ENCODE results near the gene COG5. TPM values are rescaled to one million over a fixed set of nuclear protein-coding genes. Genes with fewer than 3 reads are reported as not detected.

COG5 gene
- total RNA-seq, 1 donor from 2014 or later: 40.8 TPM

DNA sequence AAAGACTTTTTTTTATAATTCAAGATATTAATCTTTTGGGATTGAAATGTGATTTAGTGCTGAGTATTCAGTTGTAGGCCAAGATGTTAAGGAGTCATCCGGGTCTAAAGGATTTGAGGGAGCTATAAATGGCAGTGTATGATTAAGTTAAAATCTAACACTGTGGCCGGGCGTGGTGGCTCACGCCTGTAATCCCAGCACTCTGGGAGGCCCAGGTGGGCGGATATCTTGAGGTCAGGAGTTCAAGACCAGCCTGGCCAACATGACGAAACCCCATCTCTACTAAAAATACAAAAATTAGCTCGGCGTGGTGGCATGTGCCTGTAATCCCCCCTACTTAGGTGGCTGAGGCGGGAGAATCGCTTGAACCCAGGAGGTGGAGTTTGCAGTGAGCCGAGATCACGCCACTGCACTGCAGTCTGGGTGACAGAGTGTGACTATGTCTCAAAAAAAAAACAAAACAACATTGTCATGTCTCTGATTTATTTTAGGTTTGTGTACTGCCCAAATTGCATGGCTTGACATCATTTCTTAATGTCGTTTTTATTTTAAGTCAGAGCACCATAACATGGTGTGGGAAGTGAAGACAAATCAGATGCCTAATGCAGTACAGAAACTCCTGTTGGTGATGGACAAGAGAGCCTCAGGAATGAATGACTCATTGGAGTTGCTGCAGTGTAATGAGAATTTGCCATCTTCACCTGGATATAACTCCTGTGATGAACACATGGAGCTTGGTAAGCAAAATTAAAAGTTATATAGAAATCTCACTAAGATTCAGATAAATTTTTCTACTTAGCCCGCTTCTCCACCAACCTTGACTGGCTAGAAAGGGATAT is 384.2 kb downstream of the COG5 start:
- no peak overlapping the region for H3K4me3 ChIP-seq
- no peaks in the 10 kb centered on the region for H3K9me3 ChIP-seq (replicated peaks)
- TF ChIP-seq, protein P1, sequence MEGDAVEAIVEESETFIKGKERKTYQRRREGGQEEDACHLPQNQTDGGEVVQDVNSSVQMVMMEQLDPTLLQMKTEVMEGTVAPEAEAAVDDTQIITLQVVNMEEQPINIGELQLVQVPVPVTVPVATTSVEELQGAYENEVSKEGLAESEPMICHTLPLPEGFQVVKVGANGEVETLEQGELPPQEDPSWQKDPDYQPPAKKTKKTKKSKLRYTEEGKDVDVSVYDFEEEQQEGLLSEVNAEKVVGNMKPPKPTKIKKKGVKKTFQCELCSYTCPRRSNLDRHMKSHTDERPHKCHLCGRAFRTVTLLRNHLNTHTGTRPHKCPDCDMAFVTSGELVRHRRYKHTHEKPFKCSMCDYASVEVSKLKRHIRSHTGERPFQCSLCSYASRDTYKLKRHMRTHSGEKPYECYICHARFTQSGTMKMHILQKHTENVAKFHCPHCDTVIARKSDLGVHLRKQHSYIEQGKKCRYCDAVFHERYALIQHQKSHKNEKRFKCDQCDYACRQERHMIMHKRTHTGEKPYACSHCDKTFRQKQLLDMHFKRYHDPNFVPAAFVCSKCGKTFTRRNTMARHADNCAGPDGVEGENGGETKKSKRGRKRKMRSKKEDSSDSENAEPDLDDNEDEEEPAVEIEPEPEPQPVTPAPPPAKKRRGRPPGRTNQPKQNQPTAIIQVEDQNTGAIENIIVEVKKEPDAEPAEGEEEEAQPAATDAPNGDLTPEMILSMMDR (IDR thresholded peaks at IDR 0.05; ENCODE audit: borderline replicate concordance): no peak
- DNase-seq: no peak
- peaks cover 88% of the 10 kb centered on the region for H3K4me1 ChIP-seq
- intact Hi-C loops (cut with micrococcal nuclease): no loop called here
- peaks cover 35% of the 10 kb centered on the region for H3K36me3 ChIP-seq
- no peaks in the 10 kb centered on the region for H3K27me3 ChIP-seq (ENCODE audit: low read depth)
- H3K27ac ChIP-seq (replicated peaks): no peak overlapping the region

DNA sequence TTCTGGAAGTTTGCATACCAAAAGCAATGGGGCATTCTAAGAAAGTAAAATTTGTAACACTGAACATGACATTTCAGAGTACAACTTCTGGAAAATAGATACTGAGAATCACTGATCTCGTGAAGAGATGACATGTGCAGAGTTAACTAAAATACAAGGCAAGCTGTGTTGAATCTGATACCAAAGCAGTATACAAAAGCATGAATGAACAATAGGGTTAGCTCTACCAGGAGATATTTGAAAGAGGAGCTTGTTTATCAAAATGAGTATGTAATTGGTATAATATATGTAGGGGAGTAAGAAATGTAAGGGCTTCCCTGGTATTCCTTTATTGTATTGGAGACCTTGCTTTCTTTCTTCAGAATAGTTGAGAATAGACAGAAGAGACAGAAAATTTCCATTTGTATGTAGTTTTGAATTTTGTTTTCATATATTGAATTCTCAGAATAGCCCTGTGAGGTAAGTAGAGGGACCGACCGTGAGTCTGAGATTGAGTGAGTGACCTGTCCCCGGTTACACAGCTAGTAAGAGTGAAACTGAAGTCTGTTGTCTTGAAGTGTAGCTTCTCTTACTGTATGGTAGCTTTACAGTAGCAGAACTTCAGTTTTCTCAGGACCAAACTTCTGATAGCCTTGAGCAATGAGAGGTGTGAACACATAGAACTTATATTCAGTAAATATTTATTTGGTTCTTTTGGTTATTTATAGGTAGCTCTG is 389.9 kb downstream of the COG5 start:
- no peak for DNase-seq
- no peaks in the 10 kb centered on the region for H3K9me3 ChIP-seq (replicated peaks)
- no peak overlapping the region for H3K27ac ChIP-seq (replicated peaks)
- no peaks in the 10 kb centered on the region for H3K27me3 ChIP-seq (ENCODE audit: low read depth)
- no peaks in the 10 kb centered on the region for H3K36me3 ChIP-seq
- intact Hi-C loops (cut with micrococcal nuclease): no loop called here
- H3K4me1 ChIP-seq: peaks cover 94% of the 10 kb centered on the region
- TF ChIP-seq, protein P1 (IDR thresholded peaks at IDR 0.05; ENCODE audit: borderline replicate concordance): no peak
- peak overlapping the region; percentile 2 for H3K4me3 ChIP-seq

DNA sequence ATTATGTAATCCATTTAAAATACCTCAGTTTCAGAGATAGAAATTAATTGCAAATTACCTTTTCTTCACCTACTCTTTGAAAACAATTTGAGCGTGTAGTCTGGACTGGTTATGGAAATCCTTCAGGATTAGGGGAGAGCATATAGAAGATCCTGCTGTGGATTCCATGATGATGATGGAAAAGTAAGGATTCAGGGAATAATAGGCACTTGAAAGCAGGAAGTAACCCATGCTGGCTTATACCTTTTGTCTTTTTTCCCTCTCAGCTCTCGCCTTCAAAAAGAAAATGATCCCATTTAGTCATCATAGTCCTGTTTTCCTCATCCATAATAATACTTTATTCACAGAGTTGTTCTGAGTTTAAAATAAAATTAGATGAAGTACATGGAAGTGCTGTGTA is 390.5 kb downstream of the COG5 start:
- intact Hi-C loops (cut with micrococcal nuclease): no loop called here
- no peaks in the 10 kb centered on the region for H3K36me3 ChIP-seq
- TF ChIP-seq, protein P1 (IDR thresholded peaks at IDR 0.05; ENCODE audit: borderline replicate concordance): no peak
- no peaks in the 10 kb centered on the region for H3K9me3 ChIP-seq (replicated peaks)
- no peak overlapping the region for H3K4me3 ChIP-seq
- no peaks in the 10 kb centered on the region for H3K27me3 ChIP-seq (ENCODE audit: low read depth)
- DNase-seq: no peak
- peaks cover 89% of the 10 kb centered on the region for H3K4me1 ChIP-seq
- no peak overlapping the region for H3K27ac ChIP-seq (replicated peaks)

GRCh38 chr7:107172276-107173032 is 391.3 kb downstream of the COG5 start:
- Histone ChIP-seq H3K27me3 (ENCODE audit: low read depth) (no peaks in the 10 kb centered on the region), H3K27ac (replicated peaks) (no peak overlapping the region), H3K4me3 (no peak overlapping the region), H3K4me1 (peaks cover 81% of the 10 kb centered on the region), H3K9me3 (replicated peaks) (no peaks in the 10 kb centered on the region), H3K36me3 (no peaks in the 10 kb centered on the region)
- no peak for DNase-seq
- intact Hi-C loops (cut with micrococcal nuclease): no loop called here
- TF ChIP-seq, protein P1 (IDR thresholded peaks at IDR 0.05; ENCODE audit: borderline replicate concordance): no peak

DNA sequence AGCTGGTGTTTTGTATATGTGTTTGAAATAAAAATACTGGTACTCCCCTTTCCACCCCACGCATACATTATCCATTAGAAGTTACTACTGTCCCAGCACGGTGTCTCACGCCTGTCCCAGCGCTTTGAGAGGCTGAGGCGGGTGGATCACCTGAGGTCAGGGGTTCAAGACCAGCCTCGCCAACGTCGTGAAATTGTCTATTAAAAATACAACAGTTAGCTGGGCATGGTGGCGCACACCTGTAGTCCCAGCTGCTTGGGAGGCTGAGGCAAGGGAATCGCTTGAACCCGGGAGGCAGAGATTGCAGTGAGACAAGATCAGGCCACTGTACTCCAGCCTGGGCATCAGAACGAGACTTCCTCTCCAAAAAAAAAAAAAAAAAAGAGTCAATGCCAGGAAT is 392.2 kb downstream of the COG5 start:
- Histone ChIP-seq H3K4me1 (peaks cover 81% of the 10 kb centered on the region), H3K27me3 (ENCODE audit: low read depth) (no peaks in the 10 kb centered on the region), H3K9me3 (replicated peaks) (no peaks in the 10 kb centered on the region), H3K27ac (replicated peaks) (peak overlapping the region; percentile 1), H3K4me3 (peak overlapping the region; percentile 84), H3K36me3 (no peaks in the 10 kb centered on the region)
- intact Hi-C loops (cut with micrococcal nuclease): no loop called here
- TF ChIP-seq, protein P1 (IDR thresholded peaks at IDR 0.05; ENCODE audit: borderline replicate concordance): no peak
- DNase-seq: no peak
